Measurements from ENCODE around the gene ZNF487.
A peak's percentile ranks its signal among the peaks of the same experiment; 100 is the strongest.
"Not testable (repeated sequence)": the region's sequence is repeated elsewhere in the genome, so short reads cannot be mapped to it uniquely, and the experiment has no call there.

ZNF487 gene

DNA sequence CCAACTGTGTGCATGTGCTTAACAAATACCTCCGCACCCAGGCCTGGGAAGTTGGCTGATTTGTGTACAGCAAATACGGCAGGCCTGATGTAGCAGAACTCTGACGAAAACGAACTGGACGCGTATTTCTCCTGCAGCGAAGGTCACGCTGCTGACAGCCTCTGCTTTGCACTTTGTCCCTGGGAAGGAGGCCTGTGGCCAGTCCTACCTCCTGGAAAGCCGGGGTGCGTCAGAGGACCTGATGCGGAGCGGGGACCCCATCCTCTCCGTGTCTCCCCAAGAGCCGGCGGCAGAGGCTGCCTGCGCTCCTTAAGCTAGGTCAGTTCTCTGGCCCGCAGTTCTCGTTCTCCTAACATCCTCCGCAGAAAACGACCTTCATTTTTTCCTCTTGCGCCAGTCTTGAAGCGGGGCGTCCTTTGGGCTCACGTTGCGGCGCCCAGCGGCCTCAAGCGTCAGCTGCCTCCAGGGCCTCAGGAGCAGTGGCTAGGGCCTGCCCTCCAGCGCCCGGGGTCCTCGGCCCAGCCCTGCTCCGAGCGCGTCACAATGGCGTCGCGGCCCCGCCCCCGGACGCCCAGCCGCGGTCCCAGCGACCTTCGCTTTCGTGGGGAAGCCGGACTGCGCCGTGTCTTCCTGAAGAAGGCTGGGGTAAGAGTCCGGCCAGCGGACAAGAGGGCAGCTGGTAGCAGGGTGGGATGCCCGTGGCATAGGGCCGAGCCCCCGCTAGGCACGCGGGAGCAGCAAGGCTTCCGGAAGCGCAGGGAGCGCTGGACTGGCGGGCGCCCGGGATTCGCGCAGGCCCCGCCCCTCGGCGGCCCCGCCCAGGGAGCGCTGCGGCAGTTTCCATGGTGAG is at the start of gene ZNF487:
Gene ZNF487, plus strand, starts transcription at position 821 of the 850 bp plus-strand sequence. CDS start 38,703 bp downstream, outside the sequence.
- peak; percentile 91 for DNase-seq (ENCODE audit: low spot score)

DNA sequence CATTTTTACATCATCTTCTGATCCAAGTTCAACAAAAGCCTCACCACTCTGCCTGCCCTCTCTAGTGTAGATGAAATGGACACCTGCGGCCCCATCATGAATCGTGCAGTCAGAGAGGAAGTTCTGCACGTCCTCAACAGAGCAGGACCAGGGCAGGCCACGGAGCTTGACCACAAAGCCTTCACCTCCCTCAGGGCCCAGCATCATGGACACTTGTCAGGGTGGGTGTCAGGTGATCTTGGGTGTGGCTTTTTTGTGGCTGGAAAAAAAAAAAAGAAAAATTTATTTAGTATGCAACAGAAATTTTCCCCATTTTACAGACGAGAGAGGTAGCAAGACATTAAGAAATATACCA is 49.3 kb upstream of the ZNF487 start:
- DNase-seq (ENCODE audit: low spot score) = no peak

DNA sequence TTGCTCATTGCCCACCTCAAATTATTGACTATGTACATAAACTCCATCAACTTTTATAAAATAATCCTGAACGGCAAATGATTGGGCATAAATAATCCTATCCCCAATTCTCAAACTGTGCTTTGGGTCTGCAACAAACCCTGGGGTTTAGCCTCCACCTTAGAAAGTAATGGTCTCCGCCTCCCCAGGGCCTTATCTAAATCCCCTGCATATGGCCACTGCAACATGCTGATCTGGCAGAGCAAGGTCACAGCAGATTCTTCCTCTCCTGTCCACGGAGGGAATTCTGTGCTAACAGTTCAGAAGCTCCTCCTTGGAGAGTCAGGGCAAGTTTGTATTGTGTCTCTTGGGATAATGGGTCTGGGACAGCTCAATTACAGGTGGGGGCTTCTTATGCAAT is 47.0 kb upstream of the ZNF487 start:
- DNase-seq (ENCODE audit: low spot score) = no peak

DNA sequence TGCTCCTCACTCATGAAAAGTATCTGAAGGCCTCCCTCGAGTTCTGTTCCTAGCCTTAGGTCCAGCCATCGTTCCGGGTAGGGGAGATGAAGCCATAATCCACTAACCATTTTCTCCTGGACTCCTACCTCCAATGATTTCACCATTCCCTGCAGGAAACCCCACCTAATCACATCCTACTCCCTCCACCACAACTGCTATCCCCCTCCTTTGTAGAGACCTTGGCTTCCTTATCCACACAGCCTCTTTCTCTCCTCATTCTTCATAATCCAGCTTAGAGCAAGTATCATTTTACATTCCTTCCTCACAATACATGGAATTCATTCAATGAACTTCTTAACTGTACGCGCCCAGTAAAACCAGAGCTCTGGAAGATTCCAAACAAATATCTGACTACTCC is 46.6 kb upstream of the ZNF487 start:
- DNase-seq (ENCODE audit: low spot score) = no peak

DNA sequence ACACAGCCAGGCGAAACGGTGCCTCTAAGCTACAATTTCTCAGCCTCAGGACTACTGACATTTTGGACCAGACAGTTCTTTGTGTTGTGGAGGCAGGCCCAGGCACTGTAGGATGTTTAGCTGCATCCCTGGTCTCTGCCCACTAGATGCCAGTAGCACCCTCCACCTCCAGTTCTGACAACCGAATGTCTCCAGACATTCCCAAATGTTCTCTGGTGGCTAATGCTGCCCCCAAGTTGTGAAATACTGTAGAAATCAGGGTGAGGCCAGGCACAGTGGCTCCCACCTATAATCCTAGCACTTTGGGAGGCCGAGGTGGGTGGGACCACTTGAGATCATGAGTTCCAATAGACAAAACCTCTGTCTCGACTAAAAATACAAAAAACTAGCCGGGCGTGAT is 46.2 kb upstream of the ZNF487 start:
- DNase-seq (ENCODE audit: low spot score) = peak; percentile 44

DNA sequence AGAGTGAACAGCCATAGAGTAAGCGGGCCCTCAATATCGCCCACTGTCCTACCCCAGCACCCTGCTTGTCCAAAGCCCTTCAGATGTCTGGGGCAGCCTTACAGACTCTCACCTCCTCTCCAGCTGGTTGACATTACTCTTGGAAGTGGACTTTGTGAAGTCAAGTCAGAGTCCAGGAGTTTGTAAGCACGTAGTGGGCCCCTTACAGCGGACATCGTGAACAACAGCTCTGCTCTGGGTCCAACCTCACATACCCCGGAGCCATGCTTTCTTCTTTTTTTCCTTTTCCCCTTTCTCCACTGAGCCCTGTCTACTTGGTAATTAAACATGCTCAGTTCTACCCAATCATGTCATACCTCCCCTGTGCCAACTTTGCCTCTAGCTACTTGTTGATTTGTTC is 45.4 kb upstream of the ZNF487 start:
- no peak for DNase-seq (ENCODE audit: low spot score)

DNA sequence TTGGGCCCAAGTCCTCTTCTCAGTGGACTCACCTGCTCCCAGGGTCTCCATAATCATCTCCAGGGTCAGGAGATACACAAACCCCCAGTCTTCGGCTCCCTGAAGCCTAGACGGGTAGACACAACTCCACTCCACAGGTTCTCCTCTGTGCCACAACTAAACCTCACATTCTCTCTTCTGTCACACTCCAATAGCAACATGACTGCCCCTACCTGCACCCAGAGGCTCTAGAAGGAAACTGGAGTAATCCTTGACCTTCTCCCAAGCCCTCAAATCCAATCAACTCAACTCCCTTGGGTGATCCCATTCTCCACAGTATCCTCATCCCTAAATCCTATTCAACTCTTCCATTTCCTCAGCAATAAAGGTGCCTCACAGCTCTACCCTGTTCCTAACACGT is 44.2 kb upstream of the ZNF487 start:
- no peak for DNase-seq (ENCODE audit: low spot score)

DNA sequence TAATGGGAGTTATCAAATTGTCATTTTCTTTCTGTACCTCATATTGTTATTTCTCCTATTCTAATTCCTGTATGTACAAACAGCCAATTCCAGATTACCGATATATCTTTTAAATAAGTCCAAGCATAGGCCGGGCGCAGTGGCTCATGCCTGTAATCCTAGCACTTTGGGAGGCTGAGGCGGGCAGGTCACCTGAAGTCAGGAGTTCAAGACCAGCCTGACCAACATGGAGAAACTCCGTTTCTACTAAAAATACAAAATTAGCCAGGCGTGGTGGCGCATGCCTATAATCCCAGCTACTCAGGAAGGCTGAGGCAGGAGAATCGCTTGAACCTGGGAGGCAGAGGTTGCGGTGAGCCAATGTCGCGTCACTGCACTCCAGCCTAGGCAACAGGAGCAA is 43.7 kb upstream of the ZNF487 start:
- not testable (repeated sequence) for DNase-seq (ENCODE audit: low spot score)

DNA sequence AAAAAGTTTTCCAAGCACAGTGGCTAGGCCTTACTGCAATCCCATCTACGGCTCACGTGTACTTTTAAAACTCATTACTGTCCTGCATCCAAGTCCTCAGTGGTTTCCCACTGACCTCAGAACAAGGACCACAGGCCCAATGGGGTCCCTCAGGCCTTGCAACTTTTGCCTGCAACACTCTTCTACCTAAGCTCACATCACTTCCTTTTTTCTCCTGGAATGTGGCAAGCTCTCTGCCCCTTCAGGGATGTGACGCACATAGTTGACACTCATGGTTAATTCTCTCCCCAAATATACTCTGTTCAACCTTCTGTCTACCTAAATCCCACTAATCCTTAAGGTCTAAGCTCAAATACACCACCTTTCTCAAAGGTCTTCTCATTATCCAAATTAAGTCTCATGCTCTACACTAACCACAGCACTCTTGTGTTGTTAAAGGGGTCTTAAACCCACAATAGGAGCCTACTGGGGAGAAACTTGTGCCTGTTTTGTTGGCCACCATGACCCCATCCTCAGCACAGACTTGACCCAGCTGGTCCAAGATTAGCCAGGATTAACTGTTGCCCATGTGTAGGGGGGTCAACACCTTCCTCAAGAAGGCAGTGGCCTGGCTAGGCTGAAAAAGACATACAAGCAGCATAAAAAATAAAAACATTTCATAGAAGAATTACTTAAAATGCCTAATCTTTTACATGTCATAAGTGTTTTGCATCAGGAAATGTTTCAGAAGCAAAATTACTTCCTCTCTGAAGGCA is 43.1 kb upstream of the ZNF487 start:
- DNase-seq (ENCODE audit: low spot score) = no peak

DNA sequence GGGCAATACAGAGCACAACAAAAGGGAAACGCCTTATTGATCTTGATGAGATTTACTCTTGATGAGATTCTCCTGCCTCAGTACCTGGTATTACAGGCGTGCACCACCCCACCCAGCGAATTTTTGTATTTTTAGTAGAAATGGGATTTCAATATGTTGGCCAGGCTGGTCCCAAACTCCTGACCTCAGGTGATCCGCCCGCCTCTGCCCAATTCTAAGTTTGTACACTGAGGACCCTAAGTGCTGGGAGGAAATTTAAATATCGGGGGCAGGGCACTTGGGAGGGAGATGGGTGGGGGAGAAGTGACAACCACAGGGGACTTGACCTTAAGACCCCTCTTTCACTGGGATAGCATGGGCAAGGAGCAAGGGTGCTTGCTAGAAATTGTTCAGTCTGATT is 42.0 kb upstream of the ZNF487 start:
- DNase-seq (ENCODE audit: low spot score) = no peak

DNA sequence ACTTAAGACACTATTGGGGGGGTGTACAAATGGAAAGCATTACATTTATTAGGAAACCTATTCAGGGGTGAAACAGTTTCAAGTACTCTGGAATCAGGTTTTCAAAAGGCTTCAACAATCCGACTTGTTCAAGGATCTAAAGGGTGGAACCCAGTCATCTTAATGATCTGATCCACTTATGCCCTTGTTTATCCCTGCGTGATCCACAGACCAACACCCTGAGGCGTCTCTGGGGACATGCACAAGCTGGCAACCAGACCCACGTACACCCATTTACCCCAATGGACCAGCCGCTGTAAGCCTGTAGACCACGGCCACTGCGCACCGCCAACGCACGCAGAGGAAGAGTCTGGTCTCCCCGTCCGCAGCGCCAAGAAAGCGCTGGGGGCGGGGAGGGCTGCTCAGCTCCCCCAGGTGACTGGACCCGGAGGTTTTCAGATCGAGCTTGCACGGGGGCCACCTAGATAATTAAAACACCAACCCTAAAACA is 41.3 kb upstream of the ZNF487 start:
- no peak for DNase-seq (ENCODE audit: low spot score)

DNA sequence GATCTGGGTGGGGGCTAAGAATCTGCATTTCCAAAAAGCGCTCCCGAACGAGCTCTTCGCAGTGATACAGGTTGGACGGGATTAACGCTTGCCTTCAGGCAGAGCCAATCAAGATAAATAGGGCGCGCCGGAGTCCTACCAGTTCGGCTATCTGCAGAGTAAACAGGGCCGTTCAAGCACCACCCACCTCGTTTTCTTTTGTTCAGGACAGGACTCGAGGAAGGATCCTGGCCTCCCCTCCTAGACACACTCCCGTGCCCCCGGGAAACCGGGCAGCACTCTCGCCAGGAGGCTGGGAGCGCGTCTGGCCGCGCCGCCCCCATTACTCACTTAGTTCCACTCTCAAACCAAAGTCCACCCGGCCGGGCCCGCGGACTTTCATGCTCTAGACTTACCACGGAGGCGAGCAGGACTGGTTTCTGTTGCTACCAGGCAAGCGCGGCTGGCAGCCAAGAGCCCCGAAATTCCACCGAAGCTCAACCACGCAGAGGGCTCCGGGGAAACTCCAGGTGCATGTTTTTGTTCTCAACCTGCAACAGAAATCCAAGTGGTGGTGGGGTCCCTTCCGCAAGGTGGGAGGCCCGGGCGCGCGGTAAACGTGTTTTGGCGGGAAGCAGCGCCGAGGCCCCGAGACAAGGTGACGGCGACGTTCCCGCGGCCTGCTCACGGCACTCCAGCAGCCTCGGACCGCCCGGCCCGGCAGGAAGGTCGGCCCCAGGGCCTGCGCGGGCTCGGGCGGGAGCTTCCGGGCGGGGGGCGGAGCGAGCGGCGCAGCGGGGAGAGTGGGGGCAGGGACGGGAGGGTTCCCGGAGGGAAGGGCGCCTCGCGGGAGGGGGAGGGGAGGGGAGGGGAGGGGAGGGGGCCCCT is 40.6 kb upstream of the ZNF487 start:
- peak; percentile 66 for DNase-seq (ENCODE audit: low spot score)

DNA sequence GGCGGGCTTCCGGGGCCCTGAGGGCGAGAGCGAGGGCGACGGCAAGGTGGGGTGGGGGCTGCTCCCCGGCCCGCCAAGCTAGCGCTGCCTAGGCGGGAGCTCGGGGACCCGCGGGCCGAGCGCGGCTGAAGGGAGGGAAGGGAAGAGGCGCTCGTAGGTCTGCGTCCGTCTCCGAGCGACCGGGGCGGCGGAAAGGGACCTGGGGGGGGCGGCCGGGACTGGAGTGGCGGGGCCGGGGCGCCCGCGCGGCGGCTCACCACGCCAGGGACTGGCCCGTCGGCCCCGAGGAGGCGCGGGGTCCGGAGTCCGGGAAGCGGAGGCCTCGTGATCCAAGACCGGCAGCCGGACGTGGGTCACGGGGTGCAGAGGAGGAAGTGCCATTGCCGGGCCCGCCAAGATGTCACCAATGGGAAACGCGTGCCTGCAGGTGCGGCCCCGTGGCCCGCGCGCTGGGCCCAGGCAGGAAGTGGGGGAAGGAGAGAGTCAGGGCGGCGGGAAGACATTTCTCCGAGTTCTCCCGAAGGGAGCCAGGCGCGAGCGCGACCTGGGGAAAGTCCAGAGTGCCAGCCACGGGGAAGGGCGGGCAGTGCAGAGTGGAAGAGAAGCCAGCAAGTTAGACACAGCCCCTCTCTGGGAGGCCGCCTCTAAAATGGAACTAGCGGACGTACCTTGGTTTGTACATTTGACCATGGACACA is 39.8 kb upstream of the ZNF487 start:
- DNase-seq (ENCODE audit: low spot score) = peak; percentile 69

DNA sequence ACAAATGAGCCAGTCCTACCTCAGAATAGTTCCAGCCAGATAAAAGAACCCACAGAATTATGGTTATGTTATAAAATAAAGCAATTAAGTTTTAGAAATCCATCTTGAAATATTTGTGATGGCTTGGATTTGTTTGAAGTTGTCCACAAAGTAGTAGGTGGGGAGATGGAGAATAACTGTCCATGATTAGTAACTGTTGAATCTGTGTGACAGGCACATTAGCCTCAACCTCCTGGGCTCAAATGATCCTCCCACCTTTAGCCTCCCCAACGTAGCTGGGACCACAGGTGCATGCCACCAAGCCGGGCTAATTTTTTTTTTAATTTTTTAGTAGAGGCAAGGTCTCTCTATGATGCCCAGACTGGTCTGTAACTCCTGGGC is 38.0 kb upstream of the ZNF487 start:
- DNase-seq (ENCODE audit: low spot score) = no peak

DNA sequence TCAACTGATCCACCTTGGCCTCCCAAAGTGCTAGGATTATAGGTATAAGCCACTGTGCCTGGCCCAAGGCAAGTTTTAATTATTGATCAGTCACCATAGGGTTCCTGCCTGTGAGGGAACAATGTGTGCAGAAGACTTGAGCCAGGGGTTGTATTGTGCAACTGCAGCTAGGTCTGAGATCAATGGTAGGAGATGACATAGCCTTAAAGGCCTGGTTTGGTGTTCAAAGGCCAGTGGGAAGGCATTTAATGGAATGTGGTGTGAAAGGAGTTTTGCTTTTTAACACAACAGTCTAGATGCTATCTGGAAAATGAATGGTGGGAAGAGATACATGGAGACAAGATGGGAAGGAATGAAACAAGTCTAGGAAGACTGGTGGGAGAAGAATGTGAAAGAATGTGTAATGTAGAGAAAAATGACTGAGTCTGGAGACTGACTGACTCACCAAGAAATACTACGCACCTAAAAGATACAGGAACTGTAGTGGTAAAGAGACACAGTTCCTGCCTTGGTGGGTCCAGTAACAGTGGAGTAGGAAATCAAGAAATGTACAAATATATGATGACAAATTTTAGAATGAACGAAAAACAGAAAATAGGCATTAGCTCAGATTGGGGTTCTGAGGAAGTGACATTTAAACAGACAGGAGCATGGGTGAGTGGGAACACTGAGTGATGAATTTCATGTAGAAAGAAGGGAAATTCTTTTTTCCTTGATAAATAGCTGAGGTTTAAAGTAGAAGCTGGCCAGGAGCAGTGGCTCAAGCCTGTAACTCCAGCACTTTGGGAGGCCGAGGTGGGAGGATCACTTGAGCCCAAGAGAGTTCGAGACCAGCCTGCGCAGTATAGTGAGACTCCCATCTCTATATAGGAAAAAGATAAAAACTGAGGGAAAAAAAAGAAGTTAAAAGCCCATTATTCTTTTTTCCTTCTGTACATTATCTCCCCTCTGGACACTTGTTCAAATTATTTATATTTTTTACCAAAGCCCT is 37.3 kb upstream of the ZNF487 start:
- DNase-seq (ENCODE audit: low spot score) = peak; percentile 54

DNA sequence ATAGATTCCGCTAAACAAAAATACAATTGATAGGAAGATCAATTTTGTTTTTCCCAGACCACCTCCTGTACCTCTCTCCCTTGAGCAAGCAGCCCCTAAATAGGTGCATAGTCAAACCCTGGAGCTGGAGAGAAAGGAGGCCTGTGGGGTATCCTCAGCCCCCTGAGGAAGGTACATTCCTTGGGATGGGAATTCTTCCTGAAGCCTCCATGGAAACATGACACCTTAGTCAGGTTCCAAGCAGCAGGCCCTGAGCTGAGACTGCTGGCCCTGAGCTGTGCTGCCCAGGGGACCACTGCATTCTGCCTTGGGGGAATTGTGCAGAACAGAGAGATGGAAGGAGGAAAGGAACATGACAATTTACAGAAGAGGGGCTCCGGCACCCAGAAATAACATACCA is 35.3 kb upstream of the ZNF487 start:
- no peak for DNase-seq (ENCODE audit: low spot score)

DNA sequence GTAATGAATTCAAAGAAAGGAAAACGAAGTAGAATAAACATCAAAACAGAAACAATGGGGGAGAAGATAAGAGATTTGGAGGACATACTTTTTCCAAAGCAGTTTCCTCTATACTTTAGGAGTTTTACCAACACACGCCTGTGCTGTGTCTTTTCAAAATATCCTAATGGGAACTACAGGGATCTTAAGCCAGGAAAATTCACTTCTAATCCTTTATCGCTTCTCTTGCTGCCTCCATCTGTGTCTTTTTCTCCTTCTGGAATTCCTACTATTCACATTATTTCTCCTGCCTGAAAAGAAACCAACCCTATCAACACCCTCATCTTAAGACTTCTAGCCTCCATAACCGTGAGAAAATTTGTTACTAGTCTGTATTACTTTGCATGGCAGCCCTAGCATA is 34.7 kb upstream of the ZNF487 start:
- DNase-seq (ENCODE audit: low spot score) = no peak

DNA sequence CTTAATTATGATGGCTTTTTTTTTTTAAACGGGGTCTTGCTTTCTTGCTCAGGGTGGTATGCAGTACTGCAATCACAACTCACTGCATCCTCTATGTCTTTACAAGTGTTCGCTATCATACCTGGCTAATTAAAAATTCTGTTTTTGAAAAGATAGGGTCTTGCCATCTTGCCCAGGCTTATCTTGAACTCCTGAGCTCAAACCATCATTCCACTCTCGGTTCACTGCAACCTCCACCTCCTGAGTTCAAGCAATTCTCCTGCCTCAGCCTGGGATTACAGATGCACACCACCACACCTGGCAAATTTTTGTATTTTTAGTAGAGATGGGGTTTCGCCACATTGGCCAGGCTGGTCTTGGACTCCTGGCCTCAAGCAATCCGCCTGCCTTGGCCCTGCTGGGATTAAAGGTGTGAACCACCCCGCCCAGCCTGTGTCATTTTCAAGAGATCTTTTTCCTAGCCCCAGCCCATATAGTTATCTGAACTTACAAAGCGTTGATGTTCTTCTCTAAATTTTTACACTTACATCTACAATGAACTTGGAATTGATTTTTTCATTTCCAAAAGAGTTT is 33.9 kb upstream of the ZNF487 start:
- no peak for DNase-seq (ENCODE audit: low spot score)

DNA sequence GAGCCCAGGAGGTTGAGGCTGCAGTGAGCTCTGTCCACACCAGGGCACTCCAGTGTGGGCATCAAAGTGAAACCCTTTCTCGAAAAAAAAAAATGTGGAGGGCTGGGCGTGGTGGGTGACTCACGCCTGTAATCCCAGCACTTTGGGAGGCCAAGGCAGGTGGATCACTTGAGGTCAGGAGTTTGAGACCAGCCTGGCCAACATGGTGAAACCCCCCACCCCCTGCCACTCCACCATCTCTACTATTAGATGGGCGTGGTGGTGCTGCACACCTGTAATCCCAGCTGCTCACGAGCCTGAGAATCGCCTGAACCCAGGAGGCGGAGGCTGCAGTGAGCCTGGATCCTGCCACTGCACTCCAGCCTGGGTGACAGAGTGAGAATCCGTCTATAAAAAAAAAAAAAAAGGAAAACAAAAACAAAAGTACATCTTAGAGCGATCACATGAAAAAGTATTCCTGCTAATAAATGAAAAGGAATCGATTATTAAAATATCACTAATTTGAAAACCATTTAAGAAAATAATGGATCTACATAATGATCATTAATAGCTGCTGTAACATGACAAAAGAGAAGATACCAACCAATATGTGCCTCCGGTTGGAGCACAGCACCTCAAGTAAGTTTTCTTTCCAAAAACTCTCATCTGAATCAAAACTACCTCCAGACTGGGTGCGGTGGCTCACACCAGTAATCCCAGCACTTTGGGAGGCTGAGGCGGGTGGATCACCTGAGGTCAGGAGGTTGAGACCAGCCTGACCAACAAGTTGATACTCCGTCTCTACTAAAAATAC is 32.8 kb upstream of the ZNF487 start:
- no peak for DNase-seq (ENCODE audit: low spot score)

Measured in CD4-positive, alpha-beta T cell treated with Interleukin-2 at 100 ng/mL for 4 hours (primary cell).